CD4-positive, alpha-beta T cell treated with Interleukin-4 for 4 hours (primary cell): ENCODE data around the gene DPYSL4.

ENCODE experiments used
- DNase-seq: peaks from one replicate; pipeline ENCODE4 v3.0.0-alpha.2; 2020

DPYSL4 gene

GRCh38 chr10:132164761-132165278 is 21.9 kb upstream of the DPYSL4 start:
- no peak for DNase-seq

- no peak for DNase-seq
These were observed 21.2 kb upstream of the DPYSL4 start for GRCh38 chr10:132165416-132165980.

- DNase-seq: no peak
These were observed 20.4 kb upstream of the DPYSL4 start for GRCh38 chr10:132166216-132166950.

GRCh38 chr10:132167041-132167674 is 19.6 kb upstream of the DPYSL4 start:
- no peak for DNase-seq

GRCh38 chr10:132167976-132168375 is 18.8 kb upstream of the DPYSL4 start:
- DNase-seq: no peak

GRCh38 chr10:132168571-132169030 is 18.1 kb upstream of the DPYSL4 start:
- no peak for DNase-seq

GRCh38 chr10:132169031-132169765 is 17.6 kb upstream of the DPYSL4 start:
- DNase-seq: no peak

- no peak for DNase-seq
These were observed 16.8 kb upstream of the DPYSL4 start for GRCh38 chr10:132169766-132170560.

- no peak for DNase-seq
These were observed 16.0 kb upstream of the DPYSL4 start for GRCh38 chr10:132170561-132171361.

GRCh38 chr10:132172091-132173066 is 14.4 kb upstream of the DPYSL4 start:
- no peak for DNase-seq

- no peak for DNase-seq
These were observed 13.6 kb upstream of the DPYSL4 start for GRCh38 chr10:132173185-132173584.

- no peak for DNase-seq
These were observed 12.5 kb upstream of the DPYSL4 start for GRCh38 chr10:132174237-132174636.

- DNase-seq: no peak
These were observed 11.3 kb upstream of the DPYSL4 start for GRCh38 chr10:132175408-132175807.

- no peak for DNase-seq
These were observed 10.7 kb upstream of the DPYSL4 start for GRCh38 chr10:132175907-132176581.

GRCh38 chr10:132176623-132177500 is 9.9 kb upstream of the DPYSL4 start:
- no peak for DNase-seq

- DNase-seq: no peak
These were observed 8.7 kb upstream of the DPYSL4 start for GRCh38 chr10:132178046-132178445.

GRCh38 chr10:132178672-132179545 is 7.8 kb upstream of the DPYSL4 start:
- no peak for DNase-seq
